NCI-H1417 treated with DMSO at 0.1 percent for 48 hours (cell line): Measurements from ENCODE around the gene TRIM52.
"Not testable (repeated sequence)": the region's sequence is repeated elsewhere in the genome, so short reads cannot be mapped to it uniquely, and the experiment has no call there.

Experiments used
- DNase-seq: peaks from one replicate; lab custom pipeline; 2025; lab: John Stamatoyannopoulos, UW

Gene TRIM52

GRCh38 chr5:181214249-181214648, 46.7 kb downstream of the TRIM52 start:
- not testable (repeated sequence) for DNase-seq

- DNase-seq: no peak
These were observed 48.0 kb downstream of the TRIM52 start for GRCh38 chr5:181212934-181213333.

- no peak for DNase-seq
These were observed 48.9 kb downstream of the TRIM52 start for GRCh38 chr5:181212080-181212479.

- DNase-seq: no peak
These were observed 49.7 kb downstream of the TRIM52 start for GRCh38 chr5:181211208-181211607.

- not testable (repeated sequence) for DNase-seq
These were observed 50.2 kb downstream of the TRIM52 start for GRCh38 chr5:181210698-181211097.

GRCh38 chr5:181210148-181210547, 50.8 kb downstream of the TRIM52 start:
- not testable (repeated sequence) for DNase-seq

GRCh38 chr5:181209006-181209405, 51.9 kb downstream of the TRIM52 start:
- DNase-seq: not testable (repeated sequence)

GRCh38 chr5:181207960-181208253, 53.0 kb downstream of the TRIM52 start:
- no peak for DNase-seq

- DNase-seq: no peak
These were observed 53.6 kb downstream of the TRIM52 start for GRCh38 chr5:181207214-181207959.

- no peak for DNase-seq
These were observed 54.9 kb downstream of the TRIM52 start for GRCh38 chr5:181205761-181206649.
